Heart right ventricle (tissue), 16 donors: Measurements from ENCODE around the gene APLN. TPM values are rescaled to one million over a fixed set of nuclear protein-coding genes. Genes with fewer than 3 reads are reported as not detected.

Source experiments
- ATAC-seq, 8 donors: fragments of 200-7000 bp; cut with Tn5 transposase; one replicate each; pipeline ENCODE4 v1.9.1; 2020; ENCODE audit warnings: mild to moderate bottlenecking in 8 of 8, moderate library complexity in 8 of 8, moderate number of reproducible peaks in 1 of 8
- DNase-seq, 2 donors: peaks; one replicate each; pipeline ENCODE4 v3.0.0-alpha.2; 2020
- H3K27ac ChIP-seq, 10 donors: fragments of 200-600 bp; sonication (generic) in 2 of 10; one replicate each; pipeline versions ENCODE4 v1.5.0 to v1.8.0; 2020 to 2022; ENCODE audit warnings: mild to moderate bottlenecking in 3 of 10
- H3K27me3 ChIP-seq, 7 donors: fragments of 200-600 bp; one replicate each; pipeline ENCODE4 v1.8.0; 2021 to 2022; ENCODE audit warnings: mild to moderate bottlenecking in 2 of 7
- H3K36me3 ChIP-seq, 9 donors: fragments of 200-600 bp; sonication (generic) in 1 of 9; one replicate each; pipeline versions ENCODE4 v1.5.0 to v1.8.0; 2020 to 2022; ENCODE audit warnings: mild to moderate bottlenecking in 2 of 9
- H3K4me1 ChIP-seq, 9 donors: fragments of 200-600 bp; sonication (generic) in 1 of 9; one replicate each; pipeline versions ENCODE4 v1.5.0 to v1.8.0; 2020 to 2022; ENCODE audit warnings: mild to moderate bottlenecking in 4 of 9
- H3K4me3 ChIP-seq, 10 donors: fragments of 200-600 bp; sonication (generic) in 2 of 10; one replicate each; pipeline versions ENCODE4 v1.5.0 to v1.8.0; 2020 to 2022; ENCODE audit warnings: mild to moderate bottlenecking in 7 of 10, moderate library complexity in 2 of 10
- H3K9me3 ChIP-seq, 11 donors: fragments of 200-600 bp in 10 of 11; sonication (generic) in 2 of 11; one replicate each; pipeline versions ENCODE4 v1.5.0 to v1.8.0; 2013 to 2022; ENCODE audit warnings: mild to moderate bottlenecking in 2 of 11, control low read depth in 1 of 11, moderate library complexity in 1 of 11
- WGBS, 2 donors: extraction: QIAGEN DNeasy Blood & Tissue Kit; methylation state at CpG; one replicate each; pipeline ENCODE4 v1.1.7; 2013; ENCODE audit warnings: inconsistent platforms in 1 of 2; 5-methylcytosine and 5-hydroxymethylcytosine counted together
- intact Hi-C, 10 donors: fragments of 100-400 bp; cut with DNase I; formaldehyde crosslinking; loops; one replicate each; pipeline versions ENCODE4 v1.11.1 to v1.14.2; 2022
- long read RNA-seq, 3 donors: library from polyadenylated mRNA; unstranded; transcript quantifications; one replicate each; pipeline ENCODE4 v2.0.0, GENCODE V29; 2020 to 2021
- polyA plus RNA-seq, 2 donors: library from polyadenylated mRNA; stranded (reverse); fragments of 200-250 nt; gene quantifications; one replicate each; pipeline ENCODE4 v1.2.3, GENCODE V29; 2013
- total RNA-seq, 10 donors: library from RNA; stranded (reverse); fragmentation: NEBNext Ultra II Directional in 3 of 10; extraction: Animal tissue kit (Norgen Biotek cat#: 25700) in 3 of 10; gene quantifications; one replicate each; pipeline versions ENCODE4 v1.2.1 to v1.2.4, GENCODE V29; 2021 to 2023
- TF ChIP-seq, protein P1 (sequence below), 9 donors: fragments of 200-600 bp; sonication (generic) in 2 of 9; IDR thresholded peaks; one replicate each; pipeline versions ENCODE4 v1.5.0 to v1.8.0; 2021 to 2022; ENCODE audit warnings: antibody characterized with exemption in 9 of 9, mild to moderate bottlenecking in 5 of 9, moderate library complexity in 1 of 9
- donor health status: Arrhythmogenic right ventricular cardiomyopathy.
- donor health status: ischemic (EF 13 %, LVEDD 7.1; RV severe dilation, severe dysfunction).
- donor health status: healthy with polysubstance abuse.
- donor health status: DM: no; HTN: yes; CAD: no.
- donor health status: DM: no; HTN: no; CAD: no.
- donor health status: ischemic (EF 25% LVEDD 6.9; RV normal size, moderate dysfunction).
- donor health status: ischemic (EF 25% LVEDD 5.7; RV mildly dilated, moderate dysfunction).
- donor health status: healthy.
- donor health status: DM: yes; HTN: yes; CAD: no.
- donor health status: Ischemic cardiomyopathy.
- donor health status: ischemic (EF 35%, LVEDD 5.7; RV mildly dilated, moderate dysfunction).
- donor health status: nonischemic (EF 11% LVEDD 7.7; RV severe dilation, severe dysfunction).
- donor health status: DM: yes; HTN: yes; CAD: no.
- donor health status: PGD.
- donor health status: ischemic (EF 29% LVEDD 5.4; RV normal size, mild dysfunction).
- donor health status: nonischemic (EF 23%, LVEDD 6.1; RV moderate dilation, normal function).

The APLN gene, protein sequence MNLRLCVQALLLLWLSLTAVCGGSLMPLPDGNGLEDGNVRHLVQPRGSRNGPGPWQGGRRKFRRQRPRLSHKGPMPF
- 10 to 100 TPM in 9 of 10 donors, 1 to 10 TPM in 1; 8.8 to 44.7 (median 14.1) TPM for total RNA-seq
- polyA plus RNA-seq: 1 to 10 TPM; 2.7 to 5.4 TPM
- long read RNA-seq, donor 1, partial matches to known transcripts: 0 of 13 reads
- long read RNA-seq, donor 1, other reads (novel, unspliced or antisense): 10 of 13 reads
- long read RNA-seq, donor 2, partial matches to known transcripts: 9 of 12 reads
- long read RNA-seq, donor 2, other reads (novel, unspliced or antisense): 0 of 12 reads
- long read RNA-seq, donor 3, transcript APLN-201 (3 exons, 3,205 nt): major isoform, 7 of 31 reads
- long read RNA-seq, donor 3, partial matches to known transcripts: 3 of 31 reads
- long read RNA-seq, donor 3, other reads (novel, unspliced or antisense): 21 of 31 reads

DNA sequence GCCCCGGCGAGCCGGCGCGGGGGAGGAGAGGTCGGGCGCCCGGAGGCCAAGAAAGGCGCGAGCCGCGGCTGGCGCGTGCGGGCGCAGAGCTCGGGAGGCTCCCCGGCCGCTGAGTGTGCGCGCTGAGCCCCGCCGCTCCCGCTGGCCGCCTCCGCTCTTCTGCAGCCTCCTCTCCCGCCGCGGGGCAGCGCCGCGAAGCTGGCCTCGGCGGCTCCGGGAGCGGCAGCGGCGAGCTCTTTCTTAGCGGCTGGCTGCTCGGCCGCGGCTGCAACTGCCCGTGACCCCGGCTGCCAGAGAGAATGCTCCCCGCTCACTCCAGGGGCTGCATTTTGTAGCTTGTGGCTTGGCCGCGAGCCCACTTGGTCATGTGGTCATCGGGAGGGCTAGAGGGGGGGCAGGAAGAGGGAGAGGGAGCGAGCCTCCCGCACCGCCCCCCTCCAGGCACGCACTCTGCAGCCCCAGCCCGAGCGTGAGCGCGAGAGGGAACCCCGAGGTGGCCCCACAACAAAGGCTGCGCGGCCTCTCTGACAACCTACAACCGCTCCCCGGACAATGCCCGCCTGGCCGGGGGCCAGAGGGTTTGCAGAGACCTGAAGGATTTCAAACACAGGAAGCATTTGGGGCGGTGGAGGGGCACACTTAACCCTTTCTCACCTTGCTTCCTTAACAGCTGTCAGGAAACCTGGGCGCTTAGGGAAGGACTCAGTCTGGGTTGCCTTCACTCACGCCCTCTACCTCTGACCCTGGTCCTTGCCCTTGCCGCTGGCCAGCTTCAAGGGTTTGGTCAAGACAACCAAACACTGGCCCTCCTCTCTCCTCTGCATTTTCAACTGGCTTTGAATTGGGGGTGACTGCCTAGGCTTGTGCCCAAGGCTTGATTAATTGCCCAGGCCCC, at the start of gene APLN:
Gene APLN (minus strand): TSS at position 305 of the 895 bp plus-strand sequence. CDS start 326 bp downstream, outside the sequence.
- H3K4me1 ChIP-seq: peaks cover 0 to 30% (median 8%) of the 10 kb centered on the region in 9 donors
- H3K27me3 ChIP-seq: peaks cover 0 to 38% (median 0%) of the 10 kb centered on the region in 7 donors
- WGBS, 2 donors: 1 to 4% methylated on average over 16 to 58 of the region's 67 CpGs
- H3K36me3 ChIP-seq: no peaks in the 10 kb centered on the region
- H3K27ac ChIP-seq: peak within 1 kb of the TSS in 9 of 10 donors; percentile 25 to 77 (median 67)
- TF ChIP-seq, protein P1, sequence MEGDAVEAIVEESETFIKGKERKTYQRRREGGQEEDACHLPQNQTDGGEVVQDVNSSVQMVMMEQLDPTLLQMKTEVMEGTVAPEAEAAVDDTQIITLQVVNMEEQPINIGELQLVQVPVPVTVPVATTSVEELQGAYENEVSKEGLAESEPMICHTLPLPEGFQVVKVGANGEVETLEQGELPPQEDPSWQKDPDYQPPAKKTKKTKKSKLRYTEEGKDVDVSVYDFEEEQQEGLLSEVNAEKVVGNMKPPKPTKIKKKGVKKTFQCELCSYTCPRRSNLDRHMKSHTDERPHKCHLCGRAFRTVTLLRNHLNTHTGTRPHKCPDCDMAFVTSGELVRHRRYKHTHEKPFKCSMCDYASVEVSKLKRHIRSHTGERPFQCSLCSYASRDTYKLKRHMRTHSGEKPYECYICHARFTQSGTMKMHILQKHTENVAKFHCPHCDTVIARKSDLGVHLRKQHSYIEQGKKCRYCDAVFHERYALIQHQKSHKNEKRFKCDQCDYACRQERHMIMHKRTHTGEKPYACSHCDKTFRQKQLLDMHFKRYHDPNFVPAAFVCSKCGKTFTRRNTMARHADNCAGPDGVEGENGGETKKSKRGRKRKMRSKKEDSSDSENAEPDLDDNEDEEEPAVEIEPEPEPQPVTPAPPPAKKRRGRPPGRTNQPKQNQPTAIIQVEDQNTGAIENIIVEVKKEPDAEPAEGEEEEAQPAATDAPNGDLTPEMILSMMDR (IDR thresholded peaks at IDR 0.05): peak in 1 of 9 donors; percentile 17
- intact Hi-C loops: loop anchor here in 1 of 10 donors (5.0 kb wide), 1 partner anchor 72 kb away; no protein-coding TSS in a partner anchor
- H3K9me3 ChIP-seq: no peaks in the 10 kb centered on the region
- peak within 1 kb of the TSS; percentile 19 to 60 (median 54) for H3K4me3 ChIP-seq
- peak; percentile 58 to 69 for DNase-seq
- ATAC-seq: peak; percentile 34 to 73 (median 58)

DNA sequence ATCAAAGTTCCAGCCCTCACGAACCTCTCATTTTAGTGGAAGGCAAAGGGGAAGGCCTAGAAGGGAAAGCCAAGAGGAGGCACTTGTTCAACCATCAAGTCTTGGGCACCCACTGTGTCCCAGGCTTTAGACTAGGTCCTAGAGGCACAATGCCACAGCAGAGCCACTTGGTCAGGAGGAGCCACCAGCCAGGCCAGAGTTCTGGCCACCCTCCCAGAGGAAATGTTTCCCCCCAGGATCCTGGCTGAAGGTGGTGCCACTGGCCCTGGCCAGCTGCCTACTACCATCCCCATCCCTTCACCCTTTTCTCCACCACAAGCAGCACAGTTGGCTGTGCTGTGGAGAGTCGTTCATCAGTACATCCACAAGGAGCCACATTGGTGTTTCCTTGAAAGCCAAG, 49.7 kb upstream of the APLN start:
- ATAC-seq: no peak
- H3K4me3 ChIP-seq: no peak overlapping the region
- H3K36me3 ChIP-seq: no peaks in the 10 kb centered on the region
- no peaks in the 10 kb centered on the region for H3K9me3 ChIP-seq
- WGBS, 2 donors: 95 to 97% methylated on average over 2 of the region's 2 CpGs
- peaks cover 0 to 6% (median 0%) of the 10 kb centered on the region in 7 donors for H3K27me3 ChIP-seq
- intact Hi-C loops: loop anchor here in 1 of 10 donors (5.0 kb wide), 1 partner anchor 42 kb away; no protein-coding TSS in a partner anchor
- no peak for DNase-seq
- H3K4me1 ChIP-seq: peaks cover 0 to 18% (median 6%) of the 10 kb centered on the region in 9 donors
- H3K27ac ChIP-seq: no peak overlapping the region
- TF ChIP-seq, protein P1 (IDR thresholded peaks at IDR 0.05): no peak

DNA sequence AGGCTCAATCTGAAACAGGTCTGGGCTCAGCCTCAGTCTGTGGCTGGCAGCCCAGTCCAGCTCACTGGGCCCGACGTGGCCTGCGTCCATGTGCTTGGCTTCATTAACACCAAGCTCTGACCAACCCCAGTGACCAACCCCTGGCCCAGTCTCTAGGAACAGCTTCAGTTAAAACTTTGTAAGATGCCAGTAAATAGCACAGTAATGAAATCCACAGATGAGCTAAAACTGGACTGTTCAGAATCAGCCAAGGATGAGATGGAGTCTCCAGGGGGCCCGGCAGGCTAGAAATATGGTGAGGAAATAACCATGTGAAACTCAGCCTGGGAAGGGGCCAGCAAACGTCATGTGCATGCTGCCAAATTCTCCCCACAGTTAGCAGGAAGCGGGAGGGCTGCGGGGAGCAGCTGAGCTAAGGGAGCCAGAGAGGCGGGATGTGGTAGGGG, 46.9 kb upstream of the APLN start:
- 27 to 34% methylated on average over 8 of the region's 8 CpGs for WGBS, 2 donors
- Histone ChIP-seq H3K9me3 (no peaks in the 10 kb centered on the region), H3K27me3 (peaks cover 0 to 4% (median 0%) of the 10 kb centered on the region in 7 donors), H3K36me3 (no peaks in the 10 kb centered on the region), H3K4me3 (no peak overlapping the region), H3K4me1 (peaks cover 0 to 18% (median 6%) of the 10 kb centered on the region in 9 donors), H3K27ac (peak overlapping the region in 7 of 10 donors; percentile 5 to 71 (median 46))
- TF ChIP-seq, protein P1 (IDR thresholded peaks at IDR 0.05): no peak
- intact Hi-C loops: loop anchor here in 1 of 10 donors (5.0 kb wide), 1 partner anchor 39 kb away; no protein-coding TSS in a partner anchor
- ATAC-seq (peak; percentile 49 to 84 (median 70)), DNase-seq (peak; percentile 66 to 77)
